Smooth muscle cell of the umbilical artery (primary cell): ENCODE results near the gene EIF1AD. TPM values are rescaled to one million over a fixed set of nuclear protein-coding genes. Genes with fewer than 3 reads are reported as not detected.

Experiments used
- total RNA-seq: library from RNA; depleted of rRNA; stranded (reverse); fragments of >200 nt; gene quantifications from 2 replicates; pipeline ENCODE4 v1.2.3, GENCODE V29; 2014

Gene EIF1AD, protein sequence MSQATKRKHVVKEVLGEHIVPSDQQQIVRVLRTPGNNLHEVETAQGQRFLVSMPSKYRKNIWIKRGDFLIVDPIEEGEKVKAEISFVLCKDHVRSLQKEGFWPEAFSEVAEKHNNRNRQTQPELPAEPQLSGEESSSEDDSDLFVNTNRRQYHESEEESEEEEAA
- total RNA-seq, result 33.3 and 46.9 TPM in 2 replicates

DNA sequence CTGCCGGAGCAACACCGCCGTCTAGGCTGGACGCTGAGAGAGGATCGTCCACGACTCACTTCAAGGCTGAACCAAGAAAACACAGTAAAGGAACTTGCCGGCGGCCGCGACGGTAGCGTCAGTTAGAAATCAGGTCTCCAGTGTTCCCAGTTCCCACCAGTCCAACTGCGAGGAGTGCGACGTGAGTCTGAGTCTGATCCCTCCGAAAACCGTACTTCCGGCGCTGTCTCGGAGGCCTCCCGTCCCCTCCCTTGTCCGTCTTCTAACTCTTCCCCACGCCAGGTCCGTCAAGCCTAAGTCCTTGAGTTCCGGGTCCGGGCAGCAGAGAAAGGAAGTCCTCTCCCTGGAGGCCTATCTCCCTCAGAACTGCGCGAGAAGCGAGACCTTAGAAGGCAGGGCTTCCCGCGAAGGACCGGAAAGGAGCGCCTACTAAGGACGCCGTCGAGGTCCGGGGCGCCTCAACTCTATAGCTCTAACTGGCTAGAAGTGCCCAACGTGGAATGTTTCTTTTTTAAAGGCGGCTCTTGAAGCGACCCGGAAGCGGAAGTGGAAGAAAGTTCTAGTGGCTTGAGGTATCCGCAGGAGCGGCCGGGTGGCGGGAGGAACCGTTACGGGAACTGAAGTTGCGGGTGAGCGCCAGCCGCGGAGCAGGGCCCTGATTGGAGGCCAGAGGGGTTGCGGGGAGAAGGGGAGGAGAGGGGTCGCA is at the start of gene EIF1AD, which contains the start of gene BANF1:
EIF1AD (minus strand) TSS at position 216 of the 706 bp plus-strand sequence. CDS start 1,768 bp downstream, outside the sequence.
BANF1 (plus strand) TSS at position 562 of the 706 bp plus-strand sequence. CDS start 748 bp downstream, outside the sequence.

DNA sequence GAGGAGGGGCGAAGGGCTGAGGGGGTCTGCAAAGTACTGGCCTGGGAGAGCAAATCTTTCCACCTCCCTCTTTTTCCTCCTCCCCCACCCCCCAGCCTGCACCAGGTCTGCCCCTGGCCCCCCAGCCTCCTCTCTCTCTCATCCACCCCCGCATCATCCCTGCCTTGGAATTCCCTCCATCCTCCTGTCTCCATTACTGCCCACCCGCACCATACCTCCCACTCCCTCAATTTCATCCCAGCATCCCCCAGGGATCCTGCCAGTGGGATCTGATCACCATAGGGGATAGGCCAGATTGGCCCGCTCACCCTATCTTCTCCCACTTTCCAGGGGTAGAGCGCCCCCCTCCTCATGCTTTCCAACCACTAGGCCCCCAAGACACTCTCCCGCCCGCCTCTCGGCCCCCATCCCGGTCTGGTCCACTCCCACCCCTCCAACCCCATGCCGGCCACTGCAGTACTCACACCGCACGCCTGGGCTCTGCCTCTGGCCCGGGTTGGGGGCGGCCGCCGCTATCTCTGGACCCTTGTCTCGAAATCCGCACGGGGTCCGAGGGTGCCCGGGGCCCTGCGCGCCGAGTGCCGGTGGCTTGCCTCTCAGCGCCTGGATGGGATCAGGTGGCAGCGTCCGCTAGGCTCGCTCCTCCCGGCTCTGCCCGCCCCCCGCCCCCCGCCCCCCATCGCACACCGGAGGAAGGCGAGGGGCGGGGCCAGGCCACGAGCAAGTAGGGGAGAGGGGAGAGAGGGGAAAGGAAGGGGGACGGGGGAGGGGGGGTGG is 46.8 kb upstream of the EIF1AD start, which contains the start of gene GAL3ST3:
GAL3ST3 (minus strand) TSS at position 615 of the 777 bp plus-strand sequence. CDS start 3,746 bp downstream, outside the sequence.

DNA sequence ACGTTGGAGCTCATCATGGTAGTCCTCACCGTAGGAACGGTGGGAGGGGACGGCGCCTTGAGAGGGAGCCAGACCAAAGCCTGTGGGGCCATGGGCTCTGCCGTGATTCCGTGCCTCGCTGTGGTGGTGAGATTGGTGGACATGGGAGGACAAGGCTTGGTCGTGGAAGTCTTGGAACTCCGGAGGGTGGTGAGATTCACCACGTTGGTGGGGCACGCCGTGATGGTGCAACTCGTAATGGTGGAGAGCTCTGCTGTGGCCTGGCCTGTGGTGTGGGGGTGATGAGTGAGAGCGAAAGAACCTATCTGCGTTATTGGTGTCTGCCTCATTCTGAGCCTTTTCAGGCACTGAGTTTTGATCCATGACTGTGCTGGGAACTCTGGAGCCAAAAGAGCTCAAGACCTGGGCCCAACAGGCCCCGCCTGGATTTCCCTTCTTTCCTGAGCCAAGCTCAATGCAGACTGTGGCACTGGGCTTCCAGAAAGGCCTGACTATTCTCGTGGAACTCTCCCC is 24.1 kb upstream of the EIF1AD start, which contains the start of gene CATSPER1:
CATSPER1 (minus strand) TSS at position 463 of the 513 bp plus-strand sequence; CDS start at position 363, 100 bp downstream.

DNA sequence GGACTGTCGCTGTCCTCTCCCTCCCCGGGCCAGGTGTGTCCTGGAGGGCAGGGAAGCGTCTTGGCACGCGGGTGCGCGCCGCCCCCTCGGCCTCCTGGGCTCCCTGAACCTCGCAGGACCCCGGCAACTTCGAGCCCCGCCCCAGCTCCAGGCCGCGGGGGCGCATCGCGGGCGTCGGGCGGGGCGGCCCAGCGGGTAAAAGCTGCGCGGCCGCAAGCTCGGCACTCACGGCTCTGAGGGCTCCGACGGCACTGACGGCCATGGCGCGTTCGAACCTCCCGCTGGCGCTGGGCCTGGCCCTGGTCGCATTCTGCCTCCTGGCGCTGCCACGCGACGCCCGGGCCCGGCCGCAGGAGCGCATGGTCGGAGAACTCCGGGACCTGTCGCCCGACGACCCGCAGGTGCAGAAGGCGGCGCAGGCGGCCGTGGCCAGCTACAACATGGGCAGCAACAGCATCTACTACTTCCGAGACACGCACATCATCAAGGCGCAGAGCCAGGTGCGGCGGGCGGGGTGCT is 9.9 kb upstream of the EIF1AD start, which contains the start of gene CST6:
CST6 (plus strand) TSS at position 224 of the 519 bp plus-strand sequence; CDS start at position 261, 37 bp downstream.

DNA sequence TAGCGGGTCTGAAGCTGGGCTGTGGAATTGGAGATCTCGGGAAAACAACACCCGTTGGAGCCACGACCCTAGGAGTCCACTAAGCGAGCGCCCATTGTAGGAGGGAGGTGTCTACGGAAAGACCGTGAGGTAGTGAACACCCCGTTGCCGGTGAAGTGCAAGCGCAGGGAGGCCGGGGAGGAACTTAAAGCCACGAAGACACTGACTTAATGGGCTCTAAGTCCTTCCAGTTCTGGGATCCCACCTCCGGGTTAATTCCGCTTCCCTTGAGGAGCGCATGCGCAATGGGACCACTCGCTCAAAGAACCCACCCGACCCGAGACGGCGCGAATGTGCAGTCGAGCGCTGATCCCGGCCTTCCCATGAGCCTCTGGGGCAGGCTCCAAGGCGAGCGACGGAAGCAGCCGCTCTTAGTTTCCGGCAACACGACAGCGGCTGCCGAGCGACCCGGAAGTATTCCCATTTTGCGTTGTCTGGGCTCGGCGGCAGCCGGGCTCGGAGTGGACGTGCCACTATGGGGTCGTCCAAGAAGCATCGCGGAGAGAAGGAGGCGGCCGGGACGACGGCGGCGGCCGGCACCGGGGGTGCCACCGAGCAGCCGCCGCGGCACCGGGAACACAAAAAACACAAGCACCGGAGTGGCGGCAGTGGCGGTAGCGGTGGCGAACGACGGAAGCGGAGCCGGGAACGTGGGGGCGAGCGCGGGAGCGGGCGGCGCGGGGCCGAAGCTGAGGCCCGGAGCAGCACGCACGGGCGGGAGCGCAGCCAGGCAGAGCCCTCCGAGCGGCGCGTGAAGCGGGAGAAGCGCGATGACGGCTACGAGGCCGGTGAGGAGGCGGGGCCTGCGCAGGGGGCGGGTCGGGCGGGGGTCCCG is 40.5 kb downstream of the EIF1AD start, which contains the start of gene SART1:
SART1 (plus strand) TSS at position 468 of the 874 bp plus-strand sequence; CDS start at position 515, 47 bp downstream.

Other genes starting within 250 kb of the EIF1AD start
- 8.3 and 11.2 TPM in 2 replicates for gene AP5B1, start 221.2 kb downstream of the EIF1AD start, total RNA-seq
- not detected in 2 replicates for gene OVOL1, start 215.1 kb downstream of the EIF1AD start, total RNA-seq
- 0.92 and 1.8 TPM in 2 replicates for gene SNX32, start 168.2 kb downstream of the EIF1AD start, total RNA-seq
- 802 and 1,540 TPM in 2 replicates for gene CFL1, start 144.0 kb downstream of the EIF1AD start, total RNA-seq
- 42.3 and 44.8 TPM in 2 replicates for gene MUS81, start 141.7 kb downstream of the EIF1AD start, total RNA-seq
- 90.3 and 91.1 TPM in 2 replicates for gene EFEMP2, start 129.4 kb downstream of the EIF1AD start, total RNA-seq
- gene CTSW, start 122.3 kb downstream of the EIF1AD start, total RNA-seq, result not detected in 2 replicates
- gene FIBP, start 113.7 kb downstream of the EIF1AD start, total RNA-seq, result 144 and 150 TPM in 2 replicates
- gene CCDC85B, start 111.5 kb downstream of the EIF1AD start, total RNA-seq, result 34.0 and 44.2 TPM in 2 replicates
- 6.2 and 31.1 TPM in 2 replicates for gene FOSL1, start 101.8 kb downstream of the EIF1AD start, total RNA-seq
- 21.1 and 28.4 TPM in 2 replicates for gene C11orf68, start 83.1 kb downstream of the EIF1AD start, total RNA-seq
- gene DRAP1, start 82.7 kb downstream of the EIF1AD start, total RNA-seq, result 124 and 149 TPM in 2 replicates
- not detected in 2 replicates for gene TSGA10IP, start 56.7 kb downstream of the EIF1AD start, total RNA-seq
- gene SART1, start 40.4 kb downstream of the EIF1AD start, total RNA-seq, result 34.1 and 39.3 TPM in 2 replicates
- 8.3 and 15.7 TPM in 2 replicates for gene BANF1, start 346 bp upstream of the EIF1AD start, total RNA-seq
- gene CST6, start 9.9 kb upstream of the EIF1AD start, total RNA-seq, result 0.51 TPM in 1 of 2 replicates, not detected in the other
- gene CATSPER1, start 24.3 kb upstream of the EIF1AD start, total RNA-seq, result not detected in 2 replicates
- gene GAL3ST3, start 47.0 kb upstream of the EIF1AD start, total RNA-seq, result 0.23 TPM in 1 of 2 replicates, not detected in the other
- gene SF3B2, start 50.2 kb upstream of the EIF1AD start, total RNA-seq, result 113 and 163 TPM in 2 replicates
- gene PACS1, start 68.1 kb upstream of the EIF1AD start, total RNA-seq, result 77.5 and 125 TPM in 2 replicates